Panc1 (cell line): ENCODE results near the gene MAN1A1. TPM values are rescaled to one million over a fixed set of nuclear protein-coding genes. Genes with fewer than 3 reads are reported as not detected.

Source experiments
- ATAC-seq: fragments of 200-7000 bp; cut with Tn5 transposase; 2 replicates; pipeline ENCODE4 v1.9.1; 2020; ENCODE audit warnings: mild to moderate bottlenecking, moderate library complexity
- BruUV-seq: library from RNA; stranded (reverse); fragments of 400-500 nt; replicated peaks from 2 replicates; lab custom pipeline; 2021; lab: Mats Ljungman, UMichigan
- CTCF ChIA-PET: fragments of 300-600 bp; sonication (Branson Sonifier 250); formaldehyde crosslinking; loops from one replicate; lab custom pipeline; 2022; ENCODE audit warnings: antibody characterized with exemption; lab: Charles Lee
- POLR2A ChIA-PET: fragments of 300-600 bp; sonication (Branson Sonifier 250); formaldehyde crosslinking; loops from one replicate; lab custom pipeline; 2022; ENCODE audit warnings: antibody characterized with exemption; lab: Charles Lee
- DNase-seq: peaks from one replicate; pipeline ENCODE4 v3.0.0-alpha.2; 2010; ENCODE audit warnings: low read depth, low spot score
- H3K27ac ChIP-seq: 2 replicates; pipeline ENCODE4 v1.5.1; 2011; ENCODE audit warnings: mild to moderate bottlenecking, low read length, inconsistent platforms
- H3K27me3 ChIP-seq: fragments of 200-500 bp; sonication (Bioruptor generic); 2 replicates; pipeline ENCODE4 v1.6.0; 2014; ENCODE audit warnings: low read length, inconsistent platforms; ENCODE audit not compliant: control insufficient read depth, insufficient read depth
- H3K36me3 ChIP-seq: fragments of 200-500 bp; sonication (Bioruptor generic); 2 replicates; pipeline ENCODE4 v1.5.1; 2014; ENCODE audit warnings: inconsistent platforms, mild to moderate bottlenecking, low read length, moderate library complexity; ENCODE audit not compliant: control insufficient read depth, insufficient read depth
- H3K4me1 ChIP-seq: 2 replicates; pipeline ENCODE4 v1.5.1; 2011; ENCODE audit warnings: inconsistent platforms, mild to moderate bottlenecking, low read length, moderate library complexity; ENCODE audit not compliant: control insufficient read depth, insufficient read depth
- H3K4me3 ChIP-seq, 2 experiments: 2 replicates each; pipeline ENCODE4 v1.5.1; 2011 to 2012; ENCODE audit warnings: low read depth in 2 of 2, low read length in 2 of 2, mild to moderate bottlenecking in 2 of 2, inconsistent platforms in 1 of 2, moderate library complexity in 1 of 2
- H3K9me3 ChIP-seq: fragments of 200-500 bp; sonication (Bioruptor generic); 2 replicates; pipeline ENCODE4 v1.5.1; 2014; ENCODE audit warnings: low read depth, mild to moderate bottlenecking, inconsistent platforms, low read length, moderate library complexity; ENCODE audit not compliant: control insufficient read depth, insufficient read depth
- CTCF ChIP-seq: fragments of 450-650 bp; IDR thresholded peaks from 2 replicates; pipeline ENCODE4 v1.5.1; 2017; ENCODE audit warnings: mild to moderate bottlenecking
- POLR2AphosphoS5 ChIP-seq: IDR thresholded peaks from 2 replicates; pipeline ENCODE4 v1.6.1; 2012; ENCODE audit warnings: mild to moderate bottlenecking, low read depth, low read length, moderate library complexity
- REST ChIP-seq, 2 experiments: IDR thresholded peaks; 2 replicates each; pipeline ENCODE4 v1.6.1; 2011 to 2012; ENCODE audit warnings: low read depth in 2 of 2, control low read depth in 1 of 2, low read length in 1 of 2, mild to moderate bottlenecking in 1 of 2, moderate library complexity in 1 of 2; ENCODE audit not compliant: insufficient read depth in 1 of 2
- SIN3A ChIP-seq: IDR thresholded peaks from 2 replicates; pipeline ENCODE4 v1.6.1; 2012; ENCODE audit warnings: low read depth, mild to moderate bottlenecking, low read length, moderate library complexity, borderline replicate concordance; ENCODE audit not compliant: insufficient read depth
- TCF7L2 ChIP-seq: IDR thresholded peaks from 2 replicates; pipeline ENCODE4 v1.6.1; 2011; ENCODE audit warnings: mild to moderate bottlenecking, low read depth, low read length, inconsistent platforms
- in situ Hi-C: cut with HindIII; loops from 2 replicates; pipeline ENCODE4 v1.10.0; 2016; ENCODE audit warnings: low sequenced_read_pairs, low pct_unique_long_range_greater_than_20kb
- intact Hi-C: fragments of 100-400 bp; cut with micrococcal nuclease; formaldehyde crosslinking; loops from one replicate; pipeline ENCODE4 v1.10.0; 2022; ENCODE audit not compliant: unreplicated experiment
- total RNA-seq: library from RNA; stranded (reverse); gene quantifications from one replicate; pipeline ENCODE4 v1.2.1, GENCODE V29; 2021; ENCODE audit not compliant: unreplicated experiment

The MAN1A1 gene
- total RNA-seq, 1 experiment from 2014 or later = 3.2 TPM

GRCh38 chr6:119319694-119320093 is 29.9 kb downstream of the MAN1A1 start:
- Histone ChIP-seq H3K27ac (no peak overlapping the region), H3K36me3 (no peaks in the 10 kb centered on the region), H3K27me3 (no peaks in the 10 kb centered on the region), H3K4me1 (no peaks in the 10 kb centered on the region), H3K4me3 (no peak overlapping the region), H3K9me3 (no peaks in the 10 kb centered on the region)
- ATAC-seq (no peak), DNase-seq (no peak)
- no TSS peak for BruUV-seq
- in situ Hi-C loops (no loop called here), intact Hi-C loops (no loop called here)
- ChIA-PET POLR2A (no interaction called here), CTCF (no interaction called here)
- no peak for TF ChIP-seq TCF7L2
- no peak for TF ChIP-seq POLR2AphosphoS5
- TF ChIP-seq CTCF = no peak
- no peak for TF ChIP-seq REST (IDR thresholded peaks at IDR 0.05; ENCODE audit: insufficient read depth in 1 of 2, low read depth in 2 of 2, low read length in 1 of 2)
- TF ChIP-seq SIN3A = no peak

- POLR2A ChIA-PET = interaction anchor here (0.6 kb wide), 1 partner anchor 1490 kb away, joined by 4 read pairs; no protein-coding TSS in a partner anchor
- Histone ChIP-seq H3K27me3 (no peaks in the 10 kb centered on the region), H3K36me3 (no peaks in the 10 kb centered on the region), H3K4me3 (no peak overlapping the region), H3K27ac (no peak overlapping the region), H3K4me1 (no peaks in the 10 kb centered on the region), H3K9me3 (no peaks in the 10 kb centered on the region)
- intact Hi-C loops = no loop called here
- no TSS peak for BruUV-seq
- TF ChIP-seq CTCF (no peak), TCF7L2 (no peak), SIN3A (no peak), POLR2AphosphoS5 (no peak), REST (IDR thresholded peaks at IDR 0.05; ENCODE audit: insufficient read depth in 1 of 2, low read depth in 2 of 2, low read length in 1 of 2) (no peak)
- ATAC-seq = no peak
- DNase-seq = no peak
- CTCF ChIA-PET = no interaction called here
- in situ Hi-C loops = no loop called here
Measured at GRCh38 chr6:119318730-119319129, 30.8 kb downstream of the MAN1A1 start.
